A549 (cell line): ENCODE data around the gene ALDOA.

Experiments used
- BHLHE40 ChIP-seq: IDR thresholded peaks from 2 replicates; pipeline ENCODE4 v1.6.1; 2012; ENCODE audit warnings: low read depth, low read length, inconsistent platforms
- CTCF ChIP-seq: fragments of >200 bp; sonication (Bioruptor Twin); formaldehyde crosslinking; IDR thresholded peaks from 3 replicates; pipeline ENCODE4 v1.5.1; 2016
- HOXA7 ChIP-seq: fragments of 250-450 bp; sonication (Bioruptor Pico); IDR thresholded peaks from 2 replicates; pipeline ENCODE4 v1.5.0; 2020; ENCODE audit warnings: mild to moderate bottlenecking, moderate library complexity
- JUNB ChIP-seq: fragments of >200 bp; sonication (Bioruptor Twin); formaldehyde crosslinking; IDR thresholded peaks from 2 replicates; pipeline ENCODE4 v1.6.1; 2016
- MAZ ChIP-seq: fragments of 150-350 bp; IDR thresholded peaks from 2 replicates; pipeline ENCODE4 v1.6.1; 2014; ENCODE audit warnings: antibody characterized with exemption, low read depth, low read length, borderline replicate concordance
- MYC ChIP-seq: IDR thresholded peaks from 2 replicates; pipeline ENCODE4 v1.6.1; 2012; ENCODE audit warnings: mild to moderate bottlenecking, inconsistent platforms, low read length, improper control_type of control experiment, borderline replicate concordance
- POLR2A ChIP-seq: IDR thresholded peaks from 2 replicates; pipeline ENCODE4 v1.6.1; 2012; ENCODE audit warnings: mild to moderate bottlenecking, low read length
- RARB ChIP-seq: fragments of 250-450 bp; sonication (Bioruptor Pico); IDR thresholded peaks from 2 replicates; pipeline ENCODE4 v1.8.0; 2021; ENCODE audit warnings: mild to moderate bottlenecking, moderate library complexity
- REST ChIP-seq: fragments of 200-600 bp; sonication (generic); IDR thresholded peaks from 2 replicates; pipeline ENCODE4 v1.6.1; 2016; ENCODE audit warnings: antibody characterized with exemption, mild to moderate bottlenecking, moderate library complexity
- RFX5 ChIP-seq: fragments of 450-650 bp; IDR thresholded peaks from 2 replicates; pipeline ENCODE4 v1.7.1; 2014; ENCODE audit warnings: antibody characterized with exemption, mild to moderate bottlenecking, moderate library complexity
- TP53 ChIP-seq: fragments of 250-450 bp; sonication (Bioruptor Pico); IDR thresholded peaks from 2 replicates; pipeline ENCODE4 v1.5.0; 2021; ENCODE audit warnings: mild to moderate bottlenecking, moderate library complexity
- USF2 ChIP-seq: fragments of 450-650 bp; IDR thresholded peaks from 2 replicates; pipeline ENCODE4 v1.6.1; 2014; ENCODE audit warnings: antibody characterized with exemption
- ZFP36 ChIP-seq: fragments of 450-650 bp; IDR thresholded peaks from 2 replicates; pipeline ENCODE4 v1.6.1; 2014; ENCODE audit warnings: borderline replicate concordance; ENCODE audit not compliant: partially characterized antibody

GRCh38 chr16:30040221-30040620 lies 25.3 kb upstream of the ALDOA start:
- TF ChIP-seq CTCF (no peak), POLR2A (no peak), JUNB (no peak), RARB (CRISPR knock-in tag) (no peak), HOXA7 (CRISPR knock-in tag) (no peak), USF2 (no peak), RFX5 (no peak), MAZ (no peak), MYC (no peak), ZFP36 (no peak), REST (no peak), TP53 (CRISPR knock-in tag) (no peak), BHLHE40 (no peak)
